ACHN (cell line): ENCODE measurements around the gene SH3RF2.

Experiments used
- DNase-seq: peaks from one replicate; pipeline ENCODE4 v3.0.0-alpha.2; 2015
- in situ Hi-C: cut with HindIII; loops from 2 replicates; pipeline ENCODE4 v1.10.0; 2017; ENCODE audit warnings: low sequenced_read_pairs, low pct_ligation_motif_present, low pct_unique_long_range_greater_than_20kb

SH3RF2 gene

GRCh38 chr5:146049704-146050026 lies 113.3 kb downstream of the SH3RF2 start:
- in situ Hi-C loops, result no loop called here
- no peak for DNase-seq

GRCh38 chr5:146050086-146050485 lies 113.7 kb downstream of the SH3RF2 start:
- in situ Hi-C loops, result no loop called here
- DNase-seq, result no peak

- no peak for DNase-seq
- in situ Hi-C loops, result no loop called here
Measured at GRCh38 chr5:146051678-146052077, 115.3 kb downstream of the SH3RF2 start.

GRCh38 chr5:146052780-146053179 lies 116.4 kb downstream of the SH3RF2 start:
- peak; percentile 16 for DNase-seq
- in situ Hi-C loops, result no loop called here

- in situ Hi-C loops, result no loop called here
- DNase-seq, result no peak
Measured at GRCh38 chr5:146055432-146055831, 119.1 kb downstream of the SH3RF2 start.

GRCh38 chr5:146059460-146060220 lies 123.3 kb downstream of the SH3RF2 start:
- DNase-seq, result no peak
- in situ Hi-C loops, result no loop called here

GRCh38 chr5:146060221-146060585 lies 123.8 kb downstream of the SH3RF2 start:
- DNase-seq, result no peak
- in situ Hi-C loops, result no loop called here

- no peak for DNase-seq
- in situ Hi-C loops, result no loop called here
Measured at GRCh38 chr5:146066968-146067367, 130.6 kb downstream of the SH3RF2 start.

GRCh38 chr5:146068206-146068605 lies 131.8 kb downstream of the SH3RF2 start:
- in situ Hi-C loops, result no loop called here
- DNase-seq, result no peak

- no peak for DNase-seq
Measured at GRCh38 chr5:146068977-146069779, 132.8 kb downstream of the SH3RF2 start.

GRCh38 chr5:146069780-146070099 lies 133.4 kb downstream of the SH3RF2 start:
- DNase-seq, result no peak
- in situ Hi-C loops, result no loop called here

More at GRCh38 chr5:146068977-146069779, 132.8 kb downstream of the SH3RF2 start:
- in situ Hi-C loops, result no loop called here

GRCh38 chr5:146070746-146071145 lies 134.4 kb downstream of the SH3RF2 start:
- in situ Hi-C loops, result no loop called here
- DNase-seq, result no peak

GRCh38 chr5:146071171-146071570 lies 134.8 kb downstream of the SH3RF2 start:
- DNase-seq, result no peak
- in situ Hi-C loops, result no loop called here

GRCh38 chr5:146072595-146072994 lies 136.2 kb downstream of the SH3RF2 start:
- DNase-seq, result no peak

GRCh38 chr5:146073239-146073900 lies 137.0 kb downstream of the SH3RF2 start:
- no peak for DNase-seq
- in situ Hi-C loops, result no loop called here

More at GRCh38 chr5:146072595-146072994, 136.2 kb downstream of the SH3RF2 start:
- in situ Hi-C loops, result no loop called here

- in situ Hi-C loops, result no loop called here
- DNase-seq, result no peak
Measured at GRCh38 chr5:146076028-146076427, 139.7 kb downstream of the SH3RF2 start.

GRCh38 chr5:146076455-146076854 lies 140.1 kb downstream of the SH3RF2 start:
- no peak for DNase-seq
- in situ Hi-C loops, result no loop called here

GRCh38 chr5:146078566-146078965 lies 142.2 kb downstream of the SH3RF2 start:
- in situ Hi-C loops, result no loop called here
- DNase-seq, result no peak

- in situ Hi-C loops, result no loop called here
- DNase-seq, result no peak
Measured at GRCh38 chr5:146079695-146080373, 143.5 kb downstream of the SH3RF2 start.
